ENCODE data around the gene RBM12.
"Not testable (repeated sequence)": the region's sequence is repeated elsewhere in the genome, so short reads cannot be mapped to it uniquely, and the experiment has no call there.

The RBM12 gene

GRCh38 chr20:35698298-35699126 lies 33.8 kb upstream of the RBM12 start:
- DNase-seq (ENCODE audit: low read depth), result no peak

GRCh38 chr20:35697696-35698297 lies 33.1 kb upstream of the RBM12 start:
- no peak for DNase-seq (ENCODE audit: low read depth)

- DNase-seq (ENCODE audit: low read depth), result no peak
These were observed 31.3 kb upstream of the RBM12 start for GRCh38 chr20:35695978-35696377.

- no peak for DNase-seq (ENCODE audit: low read depth)
These were observed 30.6 kb upstream of the RBM12 start for GRCh38 chr20:35695245-35695749.

GRCh38 chr20:35690265-35690664 lies 25.6 kb upstream of the RBM12 start:
- no peak for DNase-seq (ENCODE audit: low read depth)

GRCh38 chr20:35686872-35687271 lies 22.2 kb upstream of the RBM12 start:
- DNase-seq (ENCODE audit: low read depth), result not testable (repeated sequence)

GRCh38 chr20:35685368-35685767 lies 20.7 kb upstream of the RBM12 start:
- DNase-seq (ENCODE audit: low read depth), result not testable (repeated sequence)

GRCh38 chr20:35681960-35682359 lies 17.3 kb upstream of the RBM12 start:
- DNase-seq (ENCODE audit: low read depth), result no peak

GRCh38 chr20:35680452-35681183 lies 15.9 kb upstream of the RBM12 start:
- no peak for DNase-seq (ENCODE audit: low read depth)

GRCh38 chr20:35674921-35675320 lies 10.2 kb upstream of the RBM12 start:
- DNase-seq (ENCODE audit: low read depth), result no peak

- no peak for DNase-seq (ENCODE audit: low read depth)
These were observed 9.2 kb upstream of the RBM12 start for GRCh38 chr20:35673884-35674283.

- no peak for DNase-seq (ENCODE audit: low read depth)
These were observed 5.0 kb upstream of the RBM12 start for GRCh38 chr20:35669681-35670080.

- no peak for DNase-seq (ENCODE audit: low read depth)
These were observed 4.5 kb upstream of the RBM12 start for GRCh38 chr20:35669221-35669620.

GRCh38 chr20:35665949-35666288 lies 1.2 kb upstream of the RBM12 start:
- DNase-seq (ENCODE audit: low read depth), result no peak

- no peak for DNase-seq (ENCODE audit: low read depth)
These were observed 909 bp downstream of the RBM12 start for GRCh38 chr20:35663516-35664465.

- no peak for DNase-seq (ENCODE audit: low read depth)
These were observed 2.1 kb downstream of the RBM12 start for GRCh38 chr20:35662551-35662950.

GRCh38 chr20:35661908-35662307 lies 2.8 kb downstream of the RBM12 start:
- DNase-seq (ENCODE audit: low read depth), result no peak

GRCh38 chr20:35661053-35661452 lies 3.6 kb downstream of the RBM12 start:
- no peak for DNase-seq (ENCODE audit: low read depth)

- no peak for DNase-seq (ENCODE audit: low read depth)
These were observed 4.4 kb downstream of the RBM12 start for GRCh38 chr20:35660122-35660937.

GRCh38 chr20:35657271-35657670 lies 7.4 kb downstream of the RBM12 start:
- DNase-seq (ENCODE audit: low read depth), result no peak

- no peak for DNase-seq (ENCODE audit: low read depth)
These were observed 10.3 kb downstream of the RBM12 start for GRCh38 chr20:35654415-35654814.
